H9 (cell line): ENCODE measurements around the gene COQ8B. TPM values are rescaled to one million over a fixed set of nuclear protein-coding genes. Genes with fewer than 3 reads are reported as not detected.

Experiments
- DNase-seq: peaks from one replicate; pipeline ENCODE4 v3.0.0-alpha.2; 2017
- H2AFZ ChIP-seq: one replicate; pipeline ENCODE4 v1.6.1; 2013; ENCODE audit warnings: mild to moderate bottlenecking, low read length, control low read depth, moderate library complexity
- H2AK5ac ChIP-seq: 2 replicates; pipeline ENCODE4 v1.6.1; 2013; ENCODE audit warnings: low read length, control low read depth, mixed read lengths; ENCODE audit not compliant: insufficient read length
- H2BK120ac ChIP-seq: one replicate; pipeline ENCODE4 v1.6.1; 2013; ENCODE audit warnings: low read depth, mild to moderate bottlenecking, low read length, control low read depth, inconsistent platforms; ENCODE audit not compliant: poor library complexity, severe bottlenecking
- H2BK12ac ChIP-seq: 2 replicates; pipeline ENCODE4 v1.6.1; 2013; ENCODE audit warnings: low read length, control low read depth, mixed read lengths, low read depth; ENCODE audit not compliant: insufficient read length
- H2BK15ac ChIP-seq: 2 replicates; pipeline ENCODE4 v1.6.1; 2013; ENCODE audit warnings: low read depth, low read length, control low read depth
- H2BK20ac ChIP-seq: one replicate; pipeline ENCODE4 v1.6.1; 2013; ENCODE audit warnings: low read depth, mild to moderate bottlenecking, low read length, control low read depth, inconsistent platforms; ENCODE audit not compliant: poor library complexity, severe bottlenecking
- H2BK5ac ChIP-seq: 2 replicates; pipeline ENCODE4 v1.6.1; 2013; ENCODE audit warnings: low read length, control low read depth, mixed read lengths; ENCODE audit not compliant: insufficient read length
- H3K14ac ChIP-seq: 2 replicates; pipeline ENCODE4 v1.6.1; 2013; ENCODE audit warnings: low read length, control low read depth; ENCODE audit not compliant: insufficient read depth
- H3K18ac ChIP-seq: 2 replicates; pipeline ENCODE4 v1.6.1; 2013; ENCODE audit warnings: low read depth, mild to moderate bottlenecking, mixed read lengths, low read length, control low read depth; ENCODE audit not compliant: insufficient read length
- H3K23ac ChIP-seq: 2 replicates; pipeline ENCODE4 v1.6.1; 2013; ENCODE audit warnings: low read length, control low read depth, mixed read lengths, low read depth; ENCODE audit not compliant: insufficient read length
- H3K23me2 ChIP-seq: 2 replicates; pipeline ENCODE4 v1.6.1; 2013; ENCODE audit warnings: low read depth, mild to moderate bottlenecking, mixed read lengths, low read length, control low read depth; ENCODE audit not compliant: insufficient read length, poor library complexity, severe bottlenecking
- H3K27ac ChIP-seq: 2 replicates; pipeline ENCODE4 v1.5.1; 2013; ENCODE audit warnings: low read length, control low read depth, mixed read lengths, low read depth; ENCODE audit not compliant: insufficient read length
- H3K27me3 ChIP-seq: 2 replicates; pipeline ENCODE4 v1.6.1; 2013; ENCODE audit warnings: low read length, control low read depth, inconsistent platforms; ENCODE audit not compliant: insufficient read depth
- H3K4ac ChIP-seq: 2 replicates; pipeline ENCODE4 v1.6.1; 2013; ENCODE audit warnings: low read depth, mild to moderate bottlenecking, control low read depth, inconsistent platforms, low read length, moderate library complexity
- H3K4me1 ChIP-seq: 2 replicates; pipeline ENCODE4 v1.6.1; 2013; ENCODE audit warnings: low read length, control low read depth, inconsistent platforms; ENCODE audit not compliant: insufficient read depth
- H3K4me2 ChIP-seq: 2 replicates; pipeline ENCODE4 v1.6.1; 2013; ENCODE audit warnings: low read length, control low read depth, mixed read lengths; ENCODE audit not compliant: insufficient read length, insufficient read depth
- H3K56ac ChIP-seq: 2 replicates; pipeline ENCODE4 v1.6.1; 2013; ENCODE audit warnings: low read depth, mild to moderate bottlenecking, mixed read lengths, low read length, control low read depth; ENCODE audit not compliant: insufficient read length
- H3K79me1 ChIP-seq: 2 replicates; pipeline ENCODE4 v1.6.1; 2013; ENCODE audit warnings: low read depth, mild to moderate bottlenecking, moderate library complexity, low read length, control low read depth, inconsistent platforms; ENCODE audit not compliant: insufficient read depth, poor library complexity, severe bottlenecking
- H3K79me2 ChIP-seq: 2 replicates; pipeline ENCODE4 v1.6.1; 2013; ENCODE audit warnings: low read length, control low read depth, inconsistent platforms; ENCODE audit not compliant: insufficient read depth
- H3K9ac ChIP-seq: 2 replicates; pipeline ENCODE4 v1.6.1; 2013; ENCODE audit warnings: low read length, control low read depth, mixed read lengths; ENCODE audit not compliant: insufficient read length; ENCODE audit errors: extremely low read depth
- H3K9me3 ChIP-seq: one replicate; pipeline ENCODE4 v1.6.1; 2013; ENCODE audit warnings: low read depth, low read length, inconsistent platforms; ENCODE audit not compliant: control insufficient read depth
- H3T11ph ChIP-seq: one replicate; pipeline ENCODE4 v1.6.1; 2013; ENCODE audit warnings: mild to moderate bottlenecking, low read length, control low read depth, inconsistent platforms
- H4K20me1 ChIP-seq: one replicate; pipeline ENCODE4 v1.6.1; 2013; ENCODE audit not compliant: control insufficient read depth, insufficient read length, insufficient read depth
- H4K5ac ChIP-seq: 2 replicates; pipeline ENCODE4 v1.6.1; 2013; ENCODE audit warnings: low read depth, mild to moderate bottlenecking, mixed read lengths, low read length, control low read depth; ENCODE audit not compliant: insufficient read length
- H4K8ac ChIP-seq: replicated peaks from 2 replicates; pipeline ENCODE4 v1.6.1; 2013; ENCODE audit warnings: low read length, control low read depth, mixed read lengths, low read depth; ENCODE audit not compliant: insufficient read length
- H4K91ac ChIP-seq: 2 replicates; pipeline ENCODE4 v1.6.1; 2013; ENCODE audit warnings: low read depth, mild to moderate bottlenecking, moderate library complexity, mixed read lengths, low read length, control low read depth; ENCODE audit not compliant: insufficient read length
- H3K27ac Mint-ChIP-seq, 3 experiments: 2 replicates in 2 of 3; 3 replicates in 1 of 3; pipeline ENCODE4 v1.8.0; 2020 to 2021; ENCODE audit warnings: mixed read lengths in 3 of 3, mild to moderate bottlenecking in 1 of 3, moderate library complexity in 1 of 3
- H3K27me3 Mint-ChIP-seq: 2 replicates; pipeline ENCODE4 v1.8.0; 2021; ENCODE audit warnings: low read depth, mild to moderate bottlenecking, moderate library complexity, mixed read lengths
- H3K36me3 Mint-ChIP-seq, 3 experiments: 2 replicates in 2 of 3; 3 replicates in 1 of 3; pipeline ENCODE4 v1.8.0; 2020 to 2021; ENCODE audit warnings: low read depth in 3 of 3, mixed read lengths in 3 of 3; ENCODE audit not compliant: insufficient read depth in 1 of 3
- H3K4me1 Mint-ChIP-seq, 2 experiments: 2 replicates each; pipeline ENCODE4 v1.8.0; 2020; ENCODE audit warnings: mixed read lengths in 2 of 2
- H3K4me3 Mint-ChIP-seq, 2 experiments: 2 replicates in 1 of 2; 3 replicates in 1 of 2; pipeline ENCODE4 v1.8.0; 2020 to 2021; ENCODE audit warnings: mild to moderate bottlenecking in 2 of 2, mixed read lengths in 2 of 2, moderate library complexity in 1 of 2
- H3K9me3 Mint-ChIP-seq, 2 experiments: 2 replicates in 1 of 2; 3 replicates in 1 of 2; pipeline ENCODE4 v1.8.0; 2020; ENCODE audit warnings: mild to moderate bottlenecking in 2 of 2, mixed read lengths in 2 of 2, moderate library complexity in 1 of 2
- WGBS: extraction: QIAGEN DNeasy Blood & Tissue Kit; methylation state at CpG from one replicate; pipeline ENCODE4 v1.1.7; 2013; ENCODE audit warnings: missing lambda C conversion rate, low lambda C conversion rate, mixed read lengths; ENCODE audit not compliant: insufficient read length; ENCODE audit errors: extremely low coverage; 5-methylcytosine and 5-hydroxymethylcytosine counted together
- total RNA-seq: library from RNA; stranded (reverse); gene quantifications from 2 replicates; pipeline ENCODE4 v1.2.1, GENCODE V29; 2021
- TF ChIP-seq, protein P1 (sequence below): fragments of 200-600 bp; sonication (generic); conservative IDR thresholded peaks from 3 replicates; pipeline ENCODE4 v1.8.0; 2021; ENCODE audit warnings: antibody characterized with exemption, mild to moderate bottlenecking

Gene COQ8B
- total RNA-seq, 1 experiment from 2014 or later: 40.5 TPM

DNA sequence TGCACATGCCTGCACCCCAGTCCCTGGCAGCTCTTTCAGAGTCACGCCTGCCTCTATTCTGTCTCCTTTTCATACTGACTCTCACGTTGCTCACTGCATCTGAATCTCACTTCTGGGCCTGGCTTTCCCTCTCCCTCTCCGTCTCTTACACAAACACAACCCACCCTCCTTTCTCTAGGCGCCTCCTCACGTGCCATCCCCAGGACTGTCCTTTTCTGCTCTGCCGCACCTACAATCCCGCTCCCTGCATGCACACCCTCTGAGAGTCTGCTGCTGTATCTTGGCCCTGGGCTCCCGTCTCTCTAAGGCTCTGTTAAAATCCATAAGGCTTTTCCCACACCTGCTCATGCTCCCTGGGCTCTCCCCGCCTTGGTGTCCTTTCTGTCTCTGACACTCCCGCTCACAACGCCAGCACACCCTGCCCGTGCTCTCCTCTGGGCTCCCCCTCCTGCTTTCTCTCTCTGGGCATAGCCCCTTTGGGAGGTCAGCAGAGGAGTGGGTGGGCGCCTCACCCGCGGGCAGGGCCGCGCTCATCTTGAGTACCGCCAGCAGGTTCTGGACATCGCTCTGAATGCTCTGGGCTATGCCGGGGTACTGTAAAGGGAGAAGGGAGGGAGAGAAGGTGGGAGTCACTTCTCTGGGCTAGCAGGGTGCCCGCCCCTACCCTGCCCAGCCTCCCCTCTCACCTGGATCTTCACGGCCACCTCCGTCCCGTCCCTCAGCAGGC, 13.5 kb downstream of the COQ8B start:
- DNase-seq: no peak
- TF ChIP-seq, protein P1, sequence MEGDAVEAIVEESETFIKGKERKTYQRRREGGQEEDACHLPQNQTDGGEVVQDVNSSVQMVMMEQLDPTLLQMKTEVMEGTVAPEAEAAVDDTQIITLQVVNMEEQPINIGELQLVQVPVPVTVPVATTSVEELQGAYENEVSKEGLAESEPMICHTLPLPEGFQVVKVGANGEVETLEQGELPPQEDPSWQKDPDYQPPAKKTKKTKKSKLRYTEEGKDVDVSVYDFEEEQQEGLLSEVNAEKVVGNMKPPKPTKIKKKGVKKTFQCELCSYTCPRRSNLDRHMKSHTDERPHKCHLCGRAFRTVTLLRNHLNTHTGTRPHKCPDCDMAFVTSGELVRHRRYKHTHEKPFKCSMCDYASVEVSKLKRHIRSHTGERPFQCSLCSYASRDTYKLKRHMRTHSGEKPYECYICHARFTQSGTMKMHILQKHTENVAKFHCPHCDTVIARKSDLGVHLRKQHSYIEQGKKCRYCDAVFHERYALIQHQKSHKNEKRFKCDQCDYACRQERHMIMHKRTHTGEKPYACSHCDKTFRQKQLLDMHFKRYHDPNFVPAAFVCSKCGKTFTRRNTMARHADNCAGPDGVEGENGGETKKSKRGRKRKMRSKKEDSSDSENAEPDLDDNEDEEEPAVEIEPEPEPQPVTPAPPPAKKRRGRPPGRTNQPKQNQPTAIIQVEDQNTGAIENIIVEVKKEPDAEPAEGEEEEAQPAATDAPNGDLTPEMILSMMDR: no peak
- Histone ChIP-seq H3K4me1 (no peaks in the 10 kb centered on the region), H3K27ac (no peak overlapping the region), H3K9me3 (no peaks in the 10 kb centered on the region), H4K5ac (no peak overlapping the region), H3K14ac (no peak overlapping the region), H3K79me2 (no peaks in the 10 kb centered on the region), H3T11ph (no peak overlapping the region), H2BK12ac (no peak overlapping the region), H2BK15ac (no peak overlapping the region), H3K79me1 (no peaks in the 10 kb centered on the region), H4K8ac (no peak overlapping the region), H3K27me3 (no peaks in the 10 kb centered on the region), H2AK5ac (no peak overlapping the region), H3K4ac (no peak overlapping the region), H3K18ac (no peak overlapping the region), H2AFZ (no peak overlapping the region), H4K20me1 (no peaks in the 10 kb centered on the region), H2BK5ac (no peak overlapping the region), H3K4me2 (no peak overlapping the region), H2BK120ac (no peak overlapping the region), H3K23ac (no peak overlapping the region), H3K56ac (no peak overlapping the region), H3K23me2 (no peaks in the 10 kb centered on the region), H2BK20ac (no peak overlapping the region), H3K9ac (no peak overlapping the region), H4K91ac (no peak overlapping the region)
- H3K27ac Mint-ChIP-seq: peak overlapping the region in 2 of 3 experiments; percentile 46 to 86; a peak in 6 of 7 replicates
- no CpG with 5 or more reads among the region's 24 CpGs for WGBS
- no peaks in the 10 kb centered on the region; the same call in 1 of the 2 replicates for H3K27me3 Mint-ChIP-seq
- H3K4me3 Mint-ChIP-seq: no peak overlapping the region
- peaks cover 5 to 13% of the 10 kb centered on the region in 2 experiments; a peak in 3 of 4 replicates for H3K4me1 Mint-ChIP-seq
- H3K9me3 Mint-ChIP-seq: no peaks in the 10 kb centered on the region
- H3K36me3 Mint-ChIP-seq: peaks cover 29 to 61% (median 51%) of the 10 kb centered on the region in 3 experiments
